Ascending aorta (tissue), 2 donors: ENCODE data around the gene ARG2. TPM values are rescaled to one million over a fixed set of nuclear protein-coding genes. Genes with fewer than 3 reads are reported as not detected.

Experiments
- DNase-seq, 2 donors: peaks; one replicate each; pipeline ENCODE4 v3.0.0-alpha.2; 2019; ENCODE audit warnings: low spot score in 2 of 2
- H3K27ac ChIP-seq, 2 donors: fragments of 200-600 bp; sonication (generic); one replicate each; pipeline ENCODE4 v1.5.1; 2016 to 2017; ENCODE audit warnings: mild to moderate bottlenecking in 1 of 2
- H3K27me3 ChIP-seq: fragments of 200-600 bp; sonication (generic); one replicate; pipeline ENCODE4 v1.5.1; 2017
- H3K36me3 ChIP-seq, 2 donors: fragments of 200-600 bp; sonication (generic); one replicate each; pipeline ENCODE4 v1.5.1; 2016
- H3K4me1 ChIP-seq, 2 donors: fragments of 200-600 bp; sonication (generic); one replicate each; pipeline ENCODE4 v1.5.1; 2016 to 2017; ENCODE audit warnings: mild to moderate bottlenecking in 1 of 2
- H3K4me3 ChIP-seq, 2 donors: fragments of 200-600 bp; sonication (generic); one replicate each; pipeline ENCODE4 v1.5.1; 2016 to 2017; ENCODE audit warnings: mild to moderate bottlenecking in 1 of 2
- H3K9me3 ChIP-seq, 2 donors: fragments of 200-600 bp; sonication (generic); one replicate each; pipeline ENCODE4 v1.5.1; 2016
- CTCF ChIP-seq, 3 experiments: fragments of 200-600 bp in 2 of 3; fragments of 450-650 bp in 1 of 3; sonication (generic) in 2 of 3; IDR thresholded peaks; one replicate each; pipeline ENCODE4 v1.5.1; 2016 to 2019; ENCODE audit warnings: antibody characterized with exemption in 3 of 3, mild to moderate bottlenecking in 1 of 3, moderate library complexity in 1 of 3
- intact Hi-C: fragments of 100-400 bp; cut with DNase I; formaldehyde crosslinking; loops from one replicate; pipeline ENCODE4 v1.15.1; 2023
- total RNA-seq: library from RNA; depleted of rRNA; stranded (reverse); fragments of >200 nt; gene quantifications from one replicate; pipeline ENCODE4 v1.1.0, GENCODE V29; 2016

ARG2 gene
- total RNA-seq, 1 donor from 2014 or later: 10.1 TPM

- peaks cover 66 to 78% of the 10 kb centered on the region in 2 donors for H3K36me3 ChIP-seq
- no peak overlapping the region for H3K27ac ChIP-seq
- intact Hi-C loops: no loop called here
- no peak for DNase-seq
- H3K9me3 ChIP-seq: no peaks in the 10 kb centered on the region
- H3K4me1 ChIP-seq: no peaks in the 10 kb centered on the region
- no peak for TF ChIP-seq CTCF (IDR thresholded peaks at IDR 0.05)
- no peaks in the 10 kb centered on the region for H3K27me3 ChIP-seq
- H3K4me3 ChIP-seq: no peak overlapping the region
Observed at GRCh38 chr14:67650151-67650550, 30.4 kb downstream of the ARG2 start.

DNA sequence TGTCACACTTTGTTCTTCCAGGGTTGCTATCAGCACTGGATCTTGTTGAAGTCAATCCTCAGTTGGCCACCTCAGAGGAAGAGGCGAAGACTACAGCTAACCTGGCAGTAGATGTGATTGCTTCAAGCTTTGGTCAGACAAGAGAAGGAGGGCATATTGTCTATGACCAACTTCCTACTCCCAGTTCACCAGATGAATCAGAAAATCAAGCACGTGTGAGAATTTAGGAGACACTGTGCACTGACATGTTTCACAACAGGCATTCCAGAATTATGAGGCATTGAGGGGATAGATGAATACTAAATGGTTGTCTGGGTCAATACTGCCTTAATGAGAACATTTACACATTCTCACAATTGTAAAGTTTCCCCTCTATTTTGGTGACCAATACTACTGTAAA is 31.0 kb downstream of the ARG2 start:
- no peak for TF ChIP-seq CTCF (IDR thresholded peaks at IDR 0.05)
- H3K4me3 ChIP-seq: no peak overlapping the region
- peaks cover 69 to 84% of the 10 kb centered on the region in 2 donors for H3K36me3 ChIP-seq
- intact Hi-C loops: no loop called here
- H3K27me3 ChIP-seq: no peaks in the 10 kb centered on the region
- no peak overlapping the region for H3K27ac ChIP-seq
- DNase-seq: no peak
- no peaks in the 10 kb centered on the region for H3K9me3 ChIP-seq
- no peaks in the 10 kb centered on the region for H3K4me1 ChIP-seq

DNA sequence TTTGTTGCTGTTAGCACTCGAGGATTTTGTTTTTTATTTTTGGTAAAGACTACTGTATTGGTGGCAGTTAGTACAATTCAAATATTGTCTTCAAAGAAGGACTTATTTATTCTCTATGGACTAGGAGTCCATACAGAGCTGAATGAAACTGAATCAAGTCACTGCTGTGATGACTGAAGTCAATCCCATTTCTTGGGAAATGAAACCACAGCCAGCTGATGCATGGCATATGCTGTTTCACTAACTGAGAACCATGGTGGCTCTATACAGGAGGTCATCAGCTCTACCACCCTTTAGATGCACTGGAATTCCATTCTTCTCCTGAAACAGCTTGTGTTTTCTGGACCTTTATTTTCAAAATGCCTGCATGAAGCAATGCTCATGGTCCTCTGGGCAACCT is 32.5 kb downstream of the ARG2 start:
- intact Hi-C loops: no loop called here
- Histone ChIP-seq H3K36me3 (peaks cover 79 to 91% of the 10 kb centered on the region in 2 donors), H3K27me3 (no peaks in the 10 kb centered on the region), H3K27ac (no peak overlapping the region), H3K4me1 (no peaks in the 10 kb centered on the region), H3K9me3 (no peaks in the 10 kb centered on the region), H3K4me3 (no peak overlapping the region)
- no peak for TF ChIP-seq CTCF (IDR thresholded peaks at IDR 0.05)
- no peak for DNase-seq

DNA sequence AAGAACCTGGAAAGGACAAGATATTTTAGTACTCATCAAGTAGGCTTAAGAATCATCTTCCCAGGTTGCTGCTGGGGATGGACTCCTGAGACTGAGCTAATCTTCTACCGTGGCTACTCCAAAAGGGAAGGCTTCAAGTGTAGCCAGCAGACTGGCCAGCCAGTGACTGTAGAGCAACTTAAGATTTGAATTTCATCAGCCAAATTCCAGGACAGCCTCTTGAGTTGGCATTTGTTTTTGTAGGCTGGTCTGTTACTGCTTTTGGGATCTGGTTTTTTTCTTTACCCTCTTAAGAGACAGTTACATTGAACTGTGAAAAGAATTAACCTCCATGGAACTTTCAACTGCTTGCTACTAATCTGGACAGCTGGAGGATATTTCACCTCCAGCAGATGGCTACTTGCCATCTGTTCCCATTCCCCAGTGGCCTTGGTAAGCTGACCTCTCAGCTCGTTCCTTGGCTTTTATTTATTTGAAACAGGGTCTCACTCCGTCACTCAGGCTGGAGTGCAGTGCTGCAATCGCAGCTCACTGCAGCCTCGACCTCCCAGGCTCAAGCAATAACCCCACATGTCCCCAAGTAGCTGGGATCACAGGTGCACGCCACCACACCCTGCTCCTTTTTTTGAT is 34.0 kb downstream of the ARG2 start:
- no peak for DNase-seq
- Histone ChIP-seq H3K4me1 (no peaks in the 10 kb centered on the region), H3K36me3 (peaks cover 77 to 96% of the 10 kb centered on the region in 2 donors), H3K27me3 (no peaks in the 10 kb centered on the region), H3K4me3 (no peak overlapping the region), H3K27ac (no peak overlapping the region), H3K9me3 (no peaks in the 10 kb centered on the region)
- intact Hi-C loops: no loop called here
- no peak for TF ChIP-seq CTCF (IDR thresholded peaks at IDR 0.05)

DNA sequence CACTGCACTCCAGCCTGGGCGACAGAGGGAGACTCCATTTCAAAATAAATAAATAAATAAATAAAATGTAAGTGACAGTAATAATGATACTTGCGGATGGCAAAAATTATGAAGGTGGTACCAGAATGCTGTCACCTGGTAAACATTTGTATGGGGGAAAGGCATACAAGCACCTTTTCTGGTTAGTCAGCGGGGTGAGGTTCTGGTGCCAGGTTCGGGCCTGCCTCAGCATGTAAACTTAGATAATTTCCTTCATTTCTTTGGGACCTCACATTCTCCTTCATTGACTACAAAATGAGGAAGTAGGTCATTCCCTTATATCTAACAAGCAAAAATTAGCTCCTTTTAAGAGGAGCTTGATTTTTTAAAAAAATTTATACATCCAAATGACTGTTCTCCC is 43.9 kb downstream of the ARG2 start:
- DNase-seq: no peak
- Histone ChIP-seq H3K4me1 (peaks cover 0 to 5% of the 10 kb centered on the region in 2 donors), H3K4me3 (no peak overlapping the region), H3K9me3 (no peaks in the 10 kb centered on the region), H3K27me3 (no peaks in the 10 kb centered on the region), H3K36me3 (peaks cover 14% of the 10 kb centered on the region in 2 donors), H3K27ac (no peak overlapping the region)
- TF ChIP-seq CTCF (IDR thresholded peaks at IDR 0.05): no peak
- intact Hi-C loops: no loop called here

- DNase-seq: no peak
- peaks cover 0 to 4% of the 10 kb centered on the region in 2 donors for H3K36me3 ChIP-seq
- peaks cover 0 to 5% of the 10 kb centered on the region in 2 donors for H3K4me1 ChIP-seq
- no peak overlapping the region for H3K27ac ChIP-seq
- no peaks in the 10 kb centered on the region for H3K27me3 ChIP-seq
- intact Hi-C loops: loop anchor here (5.0 kb wide), 1 partner anchor 36 kb away; the partner anchor contains the start of gene RDH12
- H3K4me3 ChIP-seq: no peak overlapping the region
- no peaks in the 10 kb centered on the region for H3K9me3 ChIP-seq
- TF ChIP-seq CTCF (IDR thresholded peaks at IDR 0.05): no peak
Observed at GRCh38 chr14:67665868-67666267, 46.1 kb downstream of the ARG2 start.
